Esophagus squamous epithelium (tissue), 4 donors: ENCODE data around the gene CACNA1D.

ENCODE experiments used
- CTCF ChIP-seq, 6 experiments: fragments of 450-650 bp in 4 of 6; fragments of 200-600 bp in 2 of 6; sonication (generic) in 2 of 6; IDR thresholded peaks; one replicate each; pipeline ENCODE4 v1.5.1; 2016 to 2019; ENCODE audit warnings: antibody characterized with exemption in 6 of 6, mild to moderate bottlenecking in 4 of 6, moderate library complexity in 4 of 6
- POLR2A ChIP-seq, 4 donors: fragments of 450-650 bp; IDR thresholded peaks; one replicate each; pipeline ENCODE4 v1.6.1; 2017; ENCODE audit warnings: antibody characterized with exemption in 4 of 4, mild to moderate bottlenecking in 4 of 4, moderate library complexity in 3 of 4

- TF ChIP-seq CTCF (IDR thresholded peaks at IDR 0.05) (no peak), POLR2A (IDR thresholded peaks at IDR 0.05) (no peak)
These were observed 272.3 kb downstream of the CACNA1D start for GRCh38 chr3:53766706-53767105.
